OCI-LY3 (cell line): ENCODE data around the gene ZBTB1.

Experiments used
- CTCF ChIP-seq: fragments of 200-600, 300-600 bp; sonication (generic); IDR thresholded peaks from 2 replicates; pipeline ENCODE4 v1.5.1; 2014; ENCODE audit warnings: antibody characterized with exemption, low read length, low read depth
- EZH2phosphoT487 ChIP-seq: fragments of 200-600 bp; shearing (Covaris generic); IDR thresholded peaks from 2 replicates; pipeline ENCODE4 v1.6.1; 2018; ENCODE audit warnings: antibody characterized with exemption, mixed run types, low read depth

- TF ChIP-seq CTCF = no peak
- TF ChIP-seq EZH2phosphoT487 = no peak
Measured at GRCh38 chr14:64474698-64475097, 29.9 kb upstream of the ZBTB1 start.
